GM18505 (cell line): ENCODE results near the gene C14orf119.

ENCODE experiments used
- ATAC-seq: cut with Tn5 transposase; IDR thresholded peaks from one replicate; pipeline ENCODE4 v1.9.1; 2021; ENCODE audit not compliant: unreplicated experiment
- POLR2A ChIP-seq: IDR thresholded peaks from 4 replicates; pipeline ENCODE4 v1.6.1; 2011; ENCODE audit warnings: borderline replicate concordance; ENCODE audit not compliant: insufficient read depth, insufficient read length; ENCODE audit errors: extremely low read depth

C14orf119 gene

GRCh38 chr14:23140371-23140770, 45.1 kb downstream of the C14orf119 start:
- ATAC-seq: no peak
- TF ChIP-seq POLR2A: no peak

GRCh38 chr14:23141706-23142444, 46.6 kb downstream of the C14orf119 start:
- no peak for ATAC-seq
- TF ChIP-seq POLR2A: no peak

GRCh38 chr14:23142826-23143225, 47.5 kb downstream of the C14orf119 start:
- ATAC-seq: no peak
- TF ChIP-seq POLR2A: no peak

- no peak for TF ChIP-seq POLR2A
- no peak for ATAC-seq
Measured at GRCh38 chr14:23143911-23144310, 48.6 kb downstream of the C14orf119 start.

- TF ChIP-seq POLR2A: no peak
- no peak for ATAC-seq
Measured at GRCh38 chr14:23145794-23146350, 50.6 kb downstream of the C14orf119 start.

GRCh38 chr14:23146351-23146910, 51.1 kb downstream of the C14orf119 start:
- no peak for TF ChIP-seq POLR2A

GRCh38 chr14:23146980-23147379, 51.7 kb downstream of the C14orf119 start:
- no peak for TF ChIP-seq POLR2A
- ATAC-seq: no peak

More at GRCh38 chr14:23146351-23146910, 51.1 kb downstream of the C14orf119 start:
- ATAC-seq: no peak

- no peak for TF ChIP-seq POLR2A
Measured at GRCh38 chr14:23147676-23148075, 52.4 kb downstream of the C14orf119 start.

GRCh38 chr14:23148591-23149249, 53.4 kb downstream of the C14orf119 start:
- no peak for TF ChIP-seq POLR2A
- no peak for ATAC-seq

More at GRCh38 chr14:23147676-23148075, 52.4 kb downstream of the C14orf119 start:
- no peak for ATAC-seq

- ATAC-seq: no peak
Measured at GRCh38 chr14:23149745-23150144, 54.4 kb downstream of the C14orf119 start.

More at GRCh38 chr14:23149745-23150144, 54.4 kb downstream of the C14orf119 start:
- TF ChIP-seq POLR2A: no peak
